Measurements from ENCODE around the gene AARS1. TPM values are rescaled to one million over a fixed set of nuclear protein-coding genes. Genes with fewer than 3 reads are reported as not detected.

The AARS1 gene
- total and polyA plus RNA-seq, 2 of the 8 experiments (the other 6 are each of a cell fraction or from before 2014, with no cell fraction given): 130 to 235 TPM

GRCh38 chr16:70337814-70338213, 48.5 kb upstream of the AARS1 start (continued):
- TF ChIP-seq CHD7 (IDR thresholded peaks at IDR 0.05; ENCODE audit: insufficient replicate concordance, low read length) (no peak), SP2 (IDR thresholded peaks at IDR 0.05; ENCODE audit: low read length) (no peak), SIX5 (IDR thresholded peaks at IDR 0.05; ENCODE audit: low read depth, low read length) (no peak), SIRT6 (IDR thresholded peaks at IDR 0.05; ENCODE audit: low read length) (no peak), PHF8 (conservative IDR thresholded peaks at IDR 0.05; ENCODE audit: low read depth, low read length) (no peak), TBP (IDR thresholded peaks at IDR 0.05; ENCODE audit: low read depth, low read length) (no peak), RAD21 (IDR thresholded peaks at IDR 0.05 in 1 of 2, conservative IDR thresholded peaks at IDR 0.05 in 1 of 2; ENCODE audit: low read depth in 2 of 2, low read length in 2 of 2) (no peak), SUZ12 (IDR thresholded peaks at IDR 0.05; ENCODE audit: low read length) (no peak), JUN (IDR thresholded peaks at IDR 0.05; ENCODE audit: low read depth, low read length) (no peak), HDAC6 (IDR thresholded peaks at IDR 0.05; ENCODE audit: low read depth, low read length) (no peak), TCF12 (IDR thresholded peaks at IDR 0.05; ENCODE audit: low read depth, low read length) (no peak), EP300 (IDR thresholded peaks at IDR 0.05; ENCODE audit: borderline replicate concordance in 1 of 2, low read depth in 2 of 2, low read length in 2 of 2) (no peak)

Data from H1 (cell line).